RCC 7860 (cell line): ENCODE data around the gene MACF1.
"Not testable (repeated sequence)": the region's sequence is repeated elsewhere in the genome, so short reads cannot be mapped to it uniquely, and the experiment has no call there.

Source experiments
- DNase-seq: peaks from one replicate; pipeline ENCODE4 v3.0.0-alpha.2; 2015; ENCODE audit warnings: low spot score
- FAIRE-seq: peaks from 2 replicates; lab custom pipeline; 2012; peaks lifted over from hg19 to GRCh38; lab: Jason Lieb, UNC

The MACF1 gene

GRCh38 chr1:39524591-39525365 is 320.3 kb downstream of the MACF1 start:
- DNase-seq (no peak), FAIRE-seq (no peak)

- FAIRE-seq (no peak), DNase-seq (no peak)
Measured at GRCh38 chr1:39525366-39526165, 321.1 kb downstream of the MACF1 start.

- FAIRE-seq: no peak
- no peak for DNase-seq
Measured at GRCh38 chr1:39526466-39527189, 322.1 kb downstream of the MACF1 start.

- FAIRE-seq, DNase-seq: not testable (repeated sequence)
Measured at GRCh38 chr1:39527190-39527579, 322.7 kb downstream of the MACF1 start.

- no peak for FAIRE-seq
- DNase-seq: no peak
Measured at GRCh38 chr1:39528082-39528481, 323.6 kb downstream of the MACF1 start.

- no peak for DNase-seq
- FAIRE-seq: no peak
Measured at GRCh38 chr1:39529901-39530535, 325.5 kb downstream of the MACF1 start.

- DNase-seq: no peak
- FAIRE-seq: no peak
Measured at GRCh38 chr1:39531526-39531925, 327.0 kb downstream of the MACF1 start.

- FAIRE-seq (no peak), DNase-seq (no peak)
Measured at GRCh38 chr1:39533442-39533841, 328.9 kb downstream of the MACF1 start.
